OCI-LY3 (cell line): Measurements from ENCODE around the gene GHITM.
"Not testable (repeated sequence)": the region's sequence is repeated elsewhere in the genome, so short reads cannot be mapped to it uniquely, and the experiment has no call there.

Experiments
- H2AFZ ChIP-seq: fragments of 200-600, 300-600 bp; shearing (Covaris generic); 2 replicates; pipeline ENCODE4 v1.6.0; 2014; ENCODE audit warnings: antibody characterized with exemption, low read depth, low read length
- H3K27ac ChIP-seq: fragments of 200-600, 300-600 bp; sonication (generic); 2 replicates; pipeline ENCODE4 v1.5.1; 2014; ENCODE audit warnings: mild to moderate bottlenecking, low read length, moderate library complexity, mixed read lengths
- H3K27me3 ChIP-seq: fragments of 200-600, 300-600 bp; sonication (generic); 2 replicates; pipeline ENCODE4 v1.6.1; 2014; ENCODE audit warnings: low read depth, low read length, mixed read lengths
- H3K36me3 ChIP-seq: fragments of 200-600, 300-600 bp; sonication (generic); replicated peaks from 2 replicates; pipeline ENCODE3; 2014; ENCODE audit warnings: low read depth, low read length, mixed read lengths
- H3K4me1 ChIP-seq: fragments of 300-600, 200-600 bp; sonication (generic); 2 replicates; pipeline ENCODE4 v1.6.1; 2014; ENCODE audit warnings: low read length, mixed read lengths
- H3K4me2 ChIP-seq: fragments of 200-600, 300-600 bp; sonication (generic); 2 replicates; pipeline ENCODE4 v1.6.1; 2014; ENCODE audit warnings: low read length, mixed read lengths
- H3K4me3 ChIP-seq: fragments of 300-600, 200-600 bp; sonication (generic); 2 replicates; pipeline ENCODE4 v1.5.1; 2014; ENCODE audit warnings: antibody characterized with exemption, mild to moderate bottlenecking, low read length, moderate library complexity
- H3K79me2 ChIP-seq: fragments of 300-600, 200-600 bp; shearing (Covaris generic); 2 replicates; pipeline ENCODE4 v1.6.1; 2014; ENCODE audit warnings: mild to moderate bottlenecking, low read length, mixed read lengths
- H3K9ac ChIP-seq: fragments of 300-600, 200-600 bp; shearing (Covaris generic); 2 replicates; pipeline ENCODE4 v1.6.0; 2014; ENCODE audit warnings: mild to moderate bottlenecking, low read length, moderate library complexity
- H3K9me3 ChIP-seq: fragments of 200-600, 300-600 bp; shearing (Covaris generic); 2 replicates; pipeline ENCODE4 v1.6.1; 2014; ENCODE audit warnings: low read length, mixed read lengths; ENCODE audit not compliant: insufficient read depth
- H4K20me1 ChIP-seq: fragments of 200-600, 300-600 bp; sonication (generic); 2 replicates; pipeline ENCODE4 v1.6.1; 2016; ENCODE audit warnings: low read length, mixed read lengths; ENCODE audit not compliant: insufficient read depth
- CTCF ChIP-seq: fragments of 200-600, 300-600 bp; sonication (generic); IDR thresholded peaks from 2 replicates; pipeline ENCODE4 v1.5.1; 2014; ENCODE audit warnings: antibody characterized with exemption, low read length, low read depth
- EZH2phosphoT487 ChIP-seq: fragments of 200-600 bp; shearing (Covaris generic); IDR thresholded peaks from 2 replicates; pipeline ENCODE4 v1.6.1; 2018; ENCODE audit warnings: antibody characterized with exemption, mixed run types, low read depth

The GHITM gene

GRCh38 chr10:84101042-84101441, 38.3 kb upstream of the GHITM start:
- Histone ChIP-seq H3K4me2 (no peak overlapping the region), H4K20me1 (no peaks in the 10 kb centered on the region), H3K27me3 (no peaks in the 10 kb centered on the region), H3K4me3 (no peak overlapping the region), H2AFZ (no peak overlapping the region), H3K9ac (no peak overlapping the region), H3K4me1 (no peaks in the 10 kb centered on the region), H3K79me2 (no peaks in the 10 kb centered on the region), H3K36me3 (no peaks in the 10 kb centered on the region), H3K27ac (no peak overlapping the region), H3K9me3 (no peaks in the 10 kb centered on the region)
- TF ChIP-seq EZH2phosphoT487: no peak
- no peak for TF ChIP-seq CTCF

- Histone ChIP-seq H3K4me3 (no peak overlapping the region), H3K4me1 (no peaks in the 10 kb centered on the region; the same call in 1 of the 2 replicates), H3K27ac (no peak overlapping the region), H3K9ac (no peak overlapping the region), H3K79me2 (no peaks in the 10 kb centered on the region), H3K4me2 (no peak overlapping the region), H2AFZ (no peak overlapping the region), H3K36me3 (no peaks in the 10 kb centered on the region), H3K9me3 (no peaks in the 10 kb centered on the region), H4K20me1 (no peaks in the 10 kb centered on the region), H3K27me3 (no peaks in the 10 kb centered on the region)
- TF ChIP-seq EZH2phosphoT487: no peak
- TF ChIP-seq CTCF: no peak
Observed at GRCh38 chr10:84108797-84109196, 30.5 kb upstream of the GHITM start.

GRCh38 chr10:84109772-84110171, 29.5 kb upstream of the GHITM start:
- H3K9ac ChIP-seq, H3K27me3 ChIP-seq, H4K20me1 ChIP-seq, H3K4me1 ChIP-seq, H3K79me2 ChIP-seq, H3K4me3 ChIP-seq, H3K36me3 ChIP-seq, H3K4me2 ChIP-seq, H3K27ac ChIP-seq, H3K9me3 ChIP-seq, H2AFZ ChIP-seq: not testable (repeated sequence)

GRCh38 chr10:84113468-84113867, 25.8 kb upstream of the GHITM start:
- H3K27ac ChIP-seq, H3K79me2 ChIP-seq, H3K4me3 ChIP-seq, H3K4me2 ChIP-seq, H3K9me3 ChIP-seq, H2AFZ ChIP-seq, H3K27me3 ChIP-seq, H4K20me1 ChIP-seq, H3K9ac ChIP-seq, H3K36me3 ChIP-seq: not testable (repeated sequence)
- peaks cover 29% of the 10 kb centered on the region for H3K4me1 ChIP-seq

- H3K9ac ChIP-seq: no peak overlapping the region
- peaks cover 34% of the 10 kb centered on the region for H3K4me1 ChIP-seq
- TF ChIP-seq CTCF (no peak), EZH2phosphoT487 (no peak)
- H3K4me2 ChIP-seq: no peak overlapping the region
- H3K9me3 ChIP-seq: no peaks in the 10 kb centered on the region; the same call in 1 of the 2 replicates
- H3K27ac ChIP-seq: no peak overlapping the region
- H4K20me1 ChIP-seq: no peaks in the 10 kb centered on the region
- peaks cover 4% of the 10 kb centered on the region for H3K36me3 ChIP-seq
- no peaks in the 10 kb centered on the region for H3K79me2 ChIP-seq
- H3K27me3 ChIP-seq: no peaks in the 10 kb centered on the region
- H2AFZ ChIP-seq: no peak overlapping the region
- H3K4me3 ChIP-seq: no peak overlapping the region
Observed at GRCh38 chr10:84114088-84114667, 25.1 kb upstream of the GHITM start.

- not testable (repeated sequence) for H3K9me3 ChIP-seq, H3K79me2 ChIP-seq, H4K20me1 ChIP-seq, H2AFZ ChIP-seq, H3K36me3 ChIP-seq, H3K27me3 ChIP-seq
- H3K9ac ChIP-seq: peak overlapping the region; percentile 35; the same call in 1 of the 2 replicates
- peak overlapping the region; percentile 90 for H3K27ac ChIP-seq
- H3K4me2 ChIP-seq: peak overlapping the region; percentile 55
- peaks cover 34% of the 10 kb centered on the region for H3K4me1 ChIP-seq
- H3K4me3 ChIP-seq: peak overlapping the region; percentile 28; the same call in 1 of the 2 replicates
Observed at GRCh38 chr10:84117204-84117603, 22.1 kb upstream of the GHITM start.
